Tongue (tissue), 2 donors: ENCODE measurements around the gene TCF4. TPM values are rescaled to one million over a fixed set of nuclear protein-coding genes. Genes with fewer than 3 reads are reported as not detected.

Experiments
- DNase-seq: peaks from one replicate; pipeline ENCODE4 v3.0.0-alpha.2; 2015
- total RNA-seq: library from RNA; depleted of rRNA; stranded (reverse); fragments of >200 nt; gene quantifications from one replicate; pipeline ENCODE4 v1.2.3, GENCODE V29; 2014

TCF4 gene
- 301 TPM for total RNA-seq

DNA sequence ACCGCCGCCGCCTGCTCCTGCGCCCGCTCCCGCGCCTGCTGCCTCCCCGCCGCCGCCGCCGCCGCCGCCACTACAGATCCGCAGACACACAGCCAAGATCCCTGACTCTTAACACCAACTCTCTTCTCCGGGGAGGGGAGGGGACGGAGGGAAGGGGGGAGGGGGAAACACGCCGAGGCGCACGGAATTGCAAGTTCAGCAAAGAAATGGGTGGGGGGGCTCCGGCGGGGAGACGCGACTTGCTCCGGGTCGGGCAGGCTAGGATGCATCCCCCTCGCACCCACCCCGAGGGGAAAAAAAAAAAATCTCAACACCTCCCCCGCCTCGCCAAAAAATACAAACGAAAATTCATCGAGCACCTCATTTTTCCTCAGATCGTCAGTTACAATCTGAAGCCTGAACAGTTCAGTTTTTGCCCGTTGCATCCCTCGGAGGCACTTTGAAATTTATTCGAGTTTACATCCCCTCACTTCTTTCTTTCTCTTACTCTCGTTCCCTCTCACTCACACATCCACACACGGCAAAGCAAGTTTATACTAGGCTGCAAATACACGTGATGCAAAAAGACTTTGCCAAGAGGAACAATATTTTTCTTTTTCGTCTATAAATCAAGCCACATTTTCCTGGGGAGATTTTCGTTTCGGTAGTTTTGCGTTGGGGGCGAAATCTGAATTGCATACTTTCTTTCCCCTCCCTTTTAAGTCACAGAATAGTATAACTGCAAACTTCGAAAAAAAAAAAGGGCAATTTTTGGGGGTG lies at the start of gene TCF4:
Gene TCF4 (minus strand): TSS at position 82 of the 759 bp plus-strand sequence. CDS start 1,076 bp downstream, outside the sequence.
- DNase-seq = peak; percentile 86

DNA sequence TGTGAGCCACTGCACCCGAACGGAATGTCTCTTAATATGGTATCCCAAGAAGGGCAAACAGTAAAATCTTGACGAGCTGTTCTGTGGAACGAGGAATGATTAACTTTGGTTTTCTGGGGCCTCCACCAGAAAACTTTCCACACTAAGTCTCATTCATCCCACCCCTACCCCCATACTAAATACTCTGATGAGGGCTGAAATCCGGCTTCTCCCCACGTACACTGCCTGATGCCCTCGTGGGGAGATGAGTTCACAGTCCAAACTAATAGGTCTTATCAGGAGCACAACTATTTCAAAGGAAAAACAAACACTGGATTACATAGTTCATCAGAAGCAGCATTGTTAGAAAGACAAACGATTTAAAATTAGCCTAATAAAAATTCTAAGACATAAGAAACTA lies 49.2 kb upstream of the TCF4 start:
- DNase-seq = no peak

DNA sequence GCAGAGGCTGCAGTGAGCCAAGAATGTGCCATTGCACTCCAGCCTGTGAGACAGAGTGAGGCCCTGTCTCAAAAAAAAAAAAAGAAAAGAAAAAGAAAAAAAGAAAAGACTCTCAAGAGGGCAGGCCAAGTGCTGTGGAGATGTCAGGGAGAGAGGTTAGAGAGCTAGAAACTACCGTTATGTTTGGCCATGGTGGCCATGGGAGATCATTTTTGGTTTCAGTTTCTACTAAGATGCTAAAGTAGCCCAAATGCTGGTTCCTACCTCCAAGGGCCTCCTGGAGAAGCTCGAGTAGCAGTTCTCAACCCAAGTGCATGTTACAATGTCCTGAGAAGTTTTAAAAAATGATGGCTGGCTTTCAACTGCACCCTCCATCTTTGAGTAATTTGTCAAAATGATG lies 47.4 kb upstream of the TCF4 start:
- DNase-seq = no peak

- DNase-seq = no peak
Measured at GRCh38 chr18:55634545-55634944, 46.6 kb upstream of the TCF4 start.

DNA sequence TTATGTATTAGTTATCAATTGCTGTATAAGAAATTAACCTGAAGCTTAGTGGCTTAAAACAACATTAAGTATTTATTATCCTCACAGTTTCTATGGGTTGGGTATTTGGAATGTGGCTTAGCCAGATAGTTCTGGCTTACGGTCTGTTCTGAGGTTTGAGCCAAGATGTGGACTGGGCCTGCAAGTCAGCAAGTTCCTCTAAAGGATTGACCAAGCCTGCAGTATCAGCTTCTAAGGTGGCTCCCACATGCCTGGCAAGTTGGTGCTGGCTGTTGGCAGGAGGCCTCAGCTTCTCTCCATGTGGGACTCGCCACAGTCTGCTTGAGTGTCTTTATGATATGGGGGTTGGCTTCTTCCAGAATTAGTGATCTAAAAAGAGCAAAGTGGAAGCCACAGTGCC lies 45.0 kb upstream of the TCF4 start:
- DNase-seq = no peak

DNA sequence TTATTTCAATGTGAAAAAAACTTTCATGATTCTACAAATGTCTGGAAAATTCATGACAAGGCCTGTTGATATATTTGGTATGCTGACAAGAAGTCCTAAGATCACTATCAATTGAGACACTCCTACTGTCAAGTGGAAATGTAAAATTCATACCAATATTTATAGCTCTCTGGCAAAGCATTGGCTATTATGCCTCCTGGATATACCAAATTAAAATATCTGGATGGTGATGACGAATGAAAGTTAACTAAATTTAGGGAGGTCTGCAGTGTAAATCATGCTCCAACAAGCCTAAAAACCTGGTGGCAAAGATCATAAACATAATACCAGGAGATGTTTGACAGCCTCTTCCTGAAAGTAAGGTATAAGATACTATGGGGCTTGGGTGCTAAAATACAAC lies 41.1 kb upstream of the TCF4 start:
- DNase-seq = no peak

- no peak for DNase-seq
Measured at GRCh38 chr18:55627007-55627406, 39.0 kb upstream of the TCF4 start.

DNA sequence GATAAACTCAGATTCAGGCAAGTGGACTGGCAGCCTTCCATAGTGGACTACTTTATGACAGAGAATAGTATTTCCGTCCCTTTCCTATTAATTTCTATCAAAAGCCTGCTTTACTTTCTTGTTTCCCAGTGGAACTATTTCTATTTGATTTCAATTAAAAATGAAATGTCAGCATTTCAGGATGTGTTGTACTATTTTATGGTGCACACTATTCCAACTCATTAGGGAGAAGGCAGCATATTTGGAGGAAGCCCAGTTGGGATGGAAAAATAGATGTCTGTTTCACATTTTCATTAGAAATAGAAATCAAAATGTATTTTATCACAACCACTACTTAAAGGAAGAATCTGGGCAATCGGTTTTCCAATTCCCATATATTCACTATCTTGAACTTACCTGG lies 37.9 kb upstream of the TCF4 start:
- no peak for DNase-seq

DNA sequence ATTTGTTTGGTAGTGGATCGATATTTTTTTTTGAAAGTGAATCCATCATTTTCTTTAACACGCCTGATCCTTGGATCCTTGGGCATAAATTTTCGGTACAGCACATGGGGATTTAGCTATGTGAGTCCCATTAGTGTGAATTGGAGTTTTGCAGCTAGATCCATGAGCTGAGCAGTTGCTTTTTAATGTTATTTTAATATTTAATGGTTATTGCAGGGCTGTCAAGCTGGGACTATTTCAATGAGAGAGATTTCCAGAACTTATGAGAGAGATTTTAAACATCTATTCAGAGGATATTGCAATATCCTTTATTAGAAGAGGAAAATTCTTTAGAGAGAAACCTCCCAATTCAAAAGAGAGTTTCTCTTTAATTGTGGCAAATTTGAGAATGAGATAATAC lies 35.6 kb upstream of the TCF4 start:
- no peak for DNase-seq

DNA sequence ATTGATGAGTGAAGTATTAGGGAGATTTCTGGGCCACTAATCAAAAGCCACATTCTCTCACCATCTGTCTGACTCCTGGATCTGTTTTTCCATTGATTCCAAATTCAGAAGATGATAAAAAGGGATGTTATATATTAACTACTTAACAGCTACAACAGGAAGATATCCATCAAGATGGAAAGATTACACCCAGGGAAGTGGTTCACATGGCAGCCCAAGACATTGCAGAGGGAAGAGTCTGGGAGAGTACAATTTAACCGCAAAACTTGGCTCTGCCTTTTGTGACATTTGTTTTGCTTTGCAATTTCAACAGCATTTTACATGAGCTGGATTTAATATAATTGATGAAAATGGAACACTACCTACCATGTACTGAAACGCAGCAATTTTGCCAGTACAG lies 22.5 kb upstream of the TCF4 start:
- DNase-seq = no peak

DNA sequence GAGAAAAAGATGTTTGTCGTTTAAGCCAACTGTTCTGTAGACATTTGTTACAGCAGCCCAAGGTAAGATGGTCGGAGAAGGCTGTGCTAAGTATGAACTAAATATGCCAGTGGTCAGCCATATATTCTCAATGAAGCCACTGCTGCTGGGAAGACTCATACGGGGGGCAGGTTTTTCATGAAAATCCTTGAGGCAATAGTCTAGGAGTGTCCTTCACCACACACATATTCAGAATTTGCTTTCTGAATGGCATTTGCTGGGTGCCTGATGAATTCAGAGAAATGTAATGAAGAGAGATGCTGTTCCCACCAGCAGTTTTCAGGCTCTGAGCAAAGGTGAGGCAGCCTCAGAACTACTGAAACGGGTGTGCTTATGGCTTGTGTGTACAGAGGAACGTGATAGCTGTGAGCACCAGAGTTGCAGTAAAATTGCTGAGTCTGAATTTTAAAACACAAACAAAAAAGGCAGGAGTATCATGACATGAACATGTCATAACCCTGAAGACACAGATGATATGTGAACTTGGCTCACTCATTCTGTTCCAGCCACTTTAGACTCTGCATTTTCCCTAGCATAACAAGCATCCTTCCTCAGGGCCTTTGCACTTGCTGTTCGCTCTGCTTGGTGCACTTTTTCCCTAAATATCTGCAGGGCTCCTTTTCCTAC lies 21.3 kb upstream of the TCF4 start:
- DNase-seq = no peak

GRCh38 chr18:55608497-55608896 lies 20.5 kb upstream of the TCF4 start:
- no peak for DNase-seq

- no peak for DNase-seq
Measured at GRCh38 chr18:55607773-55608172, 19.8 kb upstream of the TCF4 start.

GRCh38 chr18:55605733-55606338 lies 17.8 kb upstream of the TCF4 start:
- DNase-seq = no peak

DNA sequence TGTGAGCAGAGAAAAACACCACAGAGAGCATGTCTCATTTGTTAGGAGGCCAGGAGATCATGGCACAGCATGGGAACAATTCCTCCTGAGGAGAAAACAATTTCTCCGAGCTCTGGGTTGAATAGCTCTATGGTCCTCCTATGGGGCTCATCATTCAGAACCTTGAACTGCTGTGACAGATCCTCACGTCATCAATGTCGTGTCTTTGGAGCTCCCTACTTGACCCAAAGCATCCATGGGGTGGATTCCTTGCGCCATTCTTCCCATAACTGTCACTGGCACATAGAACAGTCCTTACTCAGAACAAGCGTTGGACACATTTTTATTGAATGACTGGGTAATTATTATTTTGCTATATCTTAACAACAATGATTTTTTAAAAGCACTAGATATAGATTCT lies 15.8 kb upstream of the TCF4 start:
- no peak for DNase-seq

DNA sequence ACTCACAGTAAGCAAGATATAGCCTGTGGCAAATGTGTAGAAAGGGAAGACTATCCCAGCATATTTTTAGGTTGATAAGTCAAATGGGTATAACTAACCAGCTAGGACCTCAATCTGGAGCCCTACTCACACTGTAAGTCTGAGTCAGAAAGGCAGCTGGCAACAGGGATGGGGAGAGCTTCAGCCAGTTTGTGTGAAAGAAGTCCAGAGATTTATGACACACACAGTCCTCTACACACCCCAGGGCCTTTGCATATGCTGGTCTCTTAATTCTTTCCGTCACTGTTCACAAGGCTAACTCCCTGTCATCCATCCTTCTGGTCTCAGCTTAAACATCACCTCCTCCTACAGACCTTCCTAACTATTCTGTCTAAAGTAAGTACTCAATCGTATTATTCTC lies 5.9 kb upstream of the TCF4 start:
- DNase-seq = no peak

GRCh38 chr18:55592572-55592971 lies 4.6 kb upstream of the TCF4 start:
- DNase-seq = no peak

DNA sequence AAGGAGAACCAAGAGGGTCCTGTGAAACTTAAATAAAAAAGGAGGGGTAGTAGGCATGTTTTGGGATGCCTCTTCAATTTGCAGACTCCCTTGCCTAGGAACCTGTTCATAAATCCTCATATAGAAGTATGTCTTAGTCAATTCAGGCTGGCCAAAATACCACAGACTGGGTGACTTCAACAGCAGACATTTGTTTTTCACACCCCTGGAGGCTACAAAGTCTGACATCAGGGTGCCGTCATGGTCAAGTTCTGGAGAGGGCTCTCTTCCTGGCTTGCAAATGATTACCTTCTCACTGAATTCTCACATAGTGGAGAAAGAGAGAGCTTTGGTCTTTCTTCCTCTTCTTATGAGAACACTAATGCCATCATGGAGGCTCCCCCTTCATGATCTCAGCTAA lies 4.1 kb upstream of the TCF4 start:
- DNase-seq = no peak

GRCh38 chr18:55589625-55590291 lies 1.8 kb upstream of the TCF4 start:
- peak; percentile 99 for DNase-seq

- peak; percentile 73 for DNase-seq
Measured at GRCh38 chr18:55588870-55589595, 1.0 kb upstream of the TCF4 start.

DNA sequence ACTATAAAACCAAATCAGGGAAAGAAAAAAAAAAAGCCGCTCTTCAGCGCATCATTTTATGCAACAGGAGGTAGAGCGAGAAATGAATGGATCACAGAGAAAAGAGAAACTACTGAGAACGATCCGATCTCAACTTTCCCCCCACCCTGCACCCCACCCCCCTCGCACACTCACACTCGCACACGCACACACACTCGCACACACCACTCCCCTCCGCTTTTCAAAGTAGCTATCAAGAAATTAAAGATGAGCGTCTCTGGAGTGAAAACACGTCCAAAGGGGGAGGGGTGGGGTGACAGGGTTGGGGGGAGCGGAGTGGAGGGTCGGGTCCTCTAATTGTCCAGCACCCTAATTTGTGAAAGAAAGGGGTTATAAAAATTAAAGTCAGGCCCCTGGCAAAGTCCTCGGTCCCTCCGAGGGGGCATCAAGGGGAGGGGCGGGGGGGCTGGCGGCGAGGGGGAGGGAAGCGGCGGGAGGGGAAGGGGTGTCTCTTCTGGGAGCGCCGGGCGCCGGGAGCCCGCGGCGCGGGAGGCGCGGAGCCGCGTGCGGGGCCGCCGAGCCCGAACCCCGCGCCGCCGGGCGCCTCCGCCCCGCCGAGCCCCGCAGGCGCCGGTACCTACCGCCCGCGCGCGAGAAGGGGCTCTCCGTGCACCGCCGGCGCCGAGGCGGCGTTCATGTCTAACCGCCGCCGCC lies 428 bp downstream of the TCF4 start:
- peak; percentile 81 for DNase-seq
